DMS153 (cell line): ENCODE data around the gene SPOCK1.
"Not testable (repeated sequence)": the region's sequence is repeated elsewhere in the genome, so short reads cannot be mapped to it uniquely, and the experiment has no call there.

ENCODE experiments used
- DNase-seq: peaks from one replicate; lab custom pipeline; 2025; lab: John Stamatoyannopoulos, UW

Gene SPOCK1

DNA sequence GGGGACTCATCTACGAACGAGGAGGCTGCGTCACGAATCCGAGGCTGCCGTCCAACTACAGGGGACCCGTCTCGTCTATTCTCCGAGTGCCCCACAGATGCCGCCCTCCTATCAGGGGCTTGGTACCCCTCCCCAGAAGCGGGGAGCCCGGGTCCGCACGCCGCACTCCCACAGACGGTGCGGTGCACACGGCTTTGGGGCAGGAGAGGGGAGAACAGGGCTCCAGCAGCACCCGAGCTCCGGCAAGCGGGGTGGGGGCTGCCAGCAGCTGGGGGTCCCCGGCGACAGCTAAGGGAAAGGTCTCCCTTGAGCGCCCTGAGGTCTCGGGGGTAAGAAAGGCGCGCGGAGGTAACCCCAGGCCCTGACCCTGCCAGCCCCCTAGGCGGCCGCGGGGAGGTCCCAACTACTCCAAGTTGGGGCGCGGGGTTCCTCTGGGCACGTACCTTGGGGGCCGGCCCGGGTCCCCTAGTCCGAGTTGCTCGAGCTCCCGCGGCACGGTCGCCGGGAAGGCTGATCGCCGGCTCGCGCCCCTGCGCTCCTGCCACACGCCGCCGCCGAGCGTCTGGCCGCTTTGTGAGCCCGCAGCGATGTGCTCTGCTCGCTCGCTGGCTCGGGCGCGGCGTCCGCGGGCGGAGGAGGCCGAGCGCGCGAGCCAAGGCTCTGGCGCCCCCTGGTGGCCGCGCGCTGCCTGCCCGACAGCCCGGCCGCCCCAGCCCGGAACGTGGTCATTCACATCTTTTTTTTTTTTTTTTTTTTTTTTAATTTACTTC lies at the start of gene SPOCK1:
Gene SPOCK1, minus strand, starts transcription at position 591 of the 770 bp plus-strand sequence.
- DNase-seq, result no peak

GRCh38 chr5:137545956-137546355 lies 46.8 kb upstream of the SPOCK1 start:
- DNase-seq, result no peak

- DNase-seq, result not testable (repeated sequence)
These were observed 36.3 kb upstream of the SPOCK1 start for GRCh38 chr5:137535449-137535848.

DNA sequence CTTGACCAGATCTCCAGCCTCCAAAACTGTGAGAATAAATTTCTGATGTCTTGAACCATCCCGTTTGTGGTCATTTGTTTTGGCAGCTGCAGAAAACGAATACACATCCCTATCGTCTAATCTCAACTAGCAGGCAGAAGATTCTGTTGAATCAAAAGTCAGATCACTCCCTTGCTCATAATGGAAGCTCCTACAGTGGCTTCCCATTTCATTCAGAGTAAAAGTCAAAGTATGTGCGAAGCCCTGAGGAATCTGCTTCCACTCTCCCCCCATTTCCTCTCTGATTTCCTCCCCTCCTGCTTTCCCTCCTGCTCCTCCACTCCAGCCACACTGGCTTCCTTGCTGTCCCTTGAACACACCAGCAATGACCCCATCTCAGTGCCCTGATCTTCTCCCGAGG lies 34.8 kb upstream of the SPOCK1 start:
- DNase-seq, result no peak

- no peak for DNase-seq
These were observed 32.1 kb upstream of the SPOCK1 start for GRCh38 chr5:137531266-137531665.

DNA sequence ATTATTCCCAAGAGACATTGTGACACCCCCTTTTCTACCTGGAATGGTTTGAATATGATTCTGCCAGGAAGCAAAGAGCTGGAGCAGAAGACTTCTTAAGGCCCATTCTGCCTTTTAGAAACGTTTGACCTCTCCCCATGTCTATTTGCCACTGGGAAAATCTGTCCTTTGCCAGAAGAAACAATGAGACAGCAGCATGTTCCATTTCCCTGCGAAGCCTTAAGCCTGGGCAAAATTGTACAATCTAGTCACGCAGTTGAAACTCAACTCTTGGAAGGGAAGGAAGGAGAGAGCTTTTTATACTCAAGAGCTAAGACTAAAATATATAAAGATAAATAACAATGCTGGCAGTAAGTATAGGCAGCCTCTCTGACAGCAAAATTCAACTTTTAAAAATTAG lies 22.1 kb upstream of the SPOCK1 start:
- no peak for DNase-seq

DNA sequence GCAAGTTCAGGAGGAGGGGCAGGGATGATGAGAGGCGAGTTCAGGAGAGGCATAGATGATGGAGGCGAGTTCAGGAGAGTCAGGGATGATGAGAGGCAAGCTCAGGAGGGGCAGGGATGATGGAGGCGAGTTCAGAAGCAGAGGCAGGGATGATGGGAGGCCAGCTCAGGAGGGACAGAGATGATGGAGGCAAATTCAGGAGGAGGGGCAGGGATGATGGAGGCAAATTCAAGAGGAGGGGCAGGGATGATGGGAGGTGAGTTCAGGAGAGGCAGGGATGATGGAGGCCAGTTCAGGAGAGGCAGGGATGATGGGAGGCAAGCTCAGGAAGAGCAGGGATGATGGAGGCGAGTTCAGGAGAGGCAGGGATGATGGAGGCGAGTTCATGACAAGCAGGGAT lies 17.8 kb upstream of the SPOCK1 start:
- no peak for DNase-seq

GRCh38 chr5:137516251-137516797 lies 17.2 kb upstream of the SPOCK1 start:
- DNase-seq, result no peak

DNA sequence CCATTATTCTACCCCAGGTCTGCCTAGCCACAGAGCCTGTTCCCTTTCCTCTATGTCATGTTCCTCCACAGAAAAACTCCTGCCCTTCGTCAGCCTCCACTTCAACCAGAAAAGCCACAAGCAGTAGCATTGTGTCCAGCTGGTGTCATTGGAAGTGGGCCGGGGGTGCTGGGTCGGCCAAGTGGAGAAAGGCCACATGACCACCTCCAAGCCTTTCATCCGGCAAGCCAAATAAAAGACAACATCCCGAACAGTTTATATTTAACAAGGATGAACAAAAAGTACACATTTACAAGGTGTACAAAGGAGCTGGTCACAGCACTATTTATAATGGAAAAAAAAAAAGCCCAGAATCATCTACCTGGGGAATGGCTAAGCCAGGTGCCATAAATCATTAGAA lies 16.1 kb upstream of the SPOCK1 start:
- no peak for DNase-seq

DNA sequence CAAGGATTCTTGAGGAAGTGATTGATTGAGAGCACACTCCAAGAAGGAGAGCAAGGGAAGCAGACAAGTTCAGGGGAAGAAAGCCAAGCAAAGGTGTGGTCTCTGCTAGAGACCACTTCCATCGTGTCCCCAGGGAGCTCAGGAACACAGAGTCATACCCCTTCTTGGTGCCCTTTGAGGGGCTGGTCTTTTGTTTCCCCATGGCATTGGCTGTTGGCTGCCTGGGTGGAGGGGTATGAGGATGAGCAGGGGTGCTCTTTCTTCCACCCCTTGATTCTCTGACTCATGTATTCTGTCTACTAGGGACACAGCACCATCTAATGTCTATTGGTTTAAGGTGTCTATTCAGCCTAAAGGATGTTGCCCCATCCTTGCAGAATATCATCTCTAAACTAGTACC lies 11.5 kb upstream of the SPOCK1 start:
- no peak for DNase-seq

GRCh38 chr5:137507150-137507549 lies 8.0 kb upstream of the SPOCK1 start:
- DNase-seq, result no peak

- DNase-seq, result no peak
These were observed 7.2 kb upstream of the SPOCK1 start for GRCh38 chr5:137506296-137506695.

- DNase-seq, result no peak
These were observed 5.8 kb upstream of the SPOCK1 start for GRCh38 chr5:137504916-137505315.

DNA sequence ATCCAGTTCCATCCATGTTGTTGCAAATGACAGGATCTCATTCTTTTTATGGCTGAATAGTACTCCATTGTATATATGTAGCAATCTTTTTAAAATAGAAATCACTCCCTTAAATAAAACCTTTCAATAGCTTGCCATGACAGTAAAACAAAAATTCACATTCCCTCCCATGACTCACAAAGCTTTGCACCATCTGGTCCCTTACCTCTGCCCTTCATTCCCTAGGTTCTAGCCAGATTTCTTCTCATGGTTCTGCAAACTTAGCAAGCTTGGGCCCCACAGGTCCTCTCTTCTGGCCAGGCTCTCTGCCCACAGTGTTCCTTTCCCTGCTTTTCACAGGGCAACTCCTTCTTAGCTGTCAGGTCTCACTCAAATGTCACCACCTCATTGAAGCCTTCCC lies 4.3 kb upstream of the SPOCK1 start:
- no peak for DNase-seq

DNA sequence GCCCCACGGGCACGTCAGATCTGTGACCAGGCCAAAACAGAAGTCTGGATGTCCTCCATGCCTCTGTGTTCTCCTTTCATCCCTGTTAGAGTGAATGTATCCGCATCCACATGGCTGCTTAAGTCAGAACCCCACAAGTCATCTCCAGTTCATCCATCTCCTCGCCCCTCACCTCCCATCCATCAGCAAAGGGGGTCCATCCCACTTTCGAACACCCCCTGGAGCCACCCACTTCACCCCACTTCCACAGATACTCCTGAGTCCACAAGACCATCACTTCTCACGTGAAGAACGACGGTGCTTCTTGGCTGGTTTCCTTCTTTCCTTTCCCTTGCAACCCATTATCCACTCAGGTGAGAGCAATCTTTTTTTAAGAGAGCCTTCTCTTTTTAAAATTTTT lies 3.5 kb upstream of the SPOCK1 start:
- DNase-seq, result no peak

- DNase-seq, result no peak
These were observed 2.8 kb upstream of the SPOCK1 start for GRCh38 chr5:137501846-137502406.

DNA sequence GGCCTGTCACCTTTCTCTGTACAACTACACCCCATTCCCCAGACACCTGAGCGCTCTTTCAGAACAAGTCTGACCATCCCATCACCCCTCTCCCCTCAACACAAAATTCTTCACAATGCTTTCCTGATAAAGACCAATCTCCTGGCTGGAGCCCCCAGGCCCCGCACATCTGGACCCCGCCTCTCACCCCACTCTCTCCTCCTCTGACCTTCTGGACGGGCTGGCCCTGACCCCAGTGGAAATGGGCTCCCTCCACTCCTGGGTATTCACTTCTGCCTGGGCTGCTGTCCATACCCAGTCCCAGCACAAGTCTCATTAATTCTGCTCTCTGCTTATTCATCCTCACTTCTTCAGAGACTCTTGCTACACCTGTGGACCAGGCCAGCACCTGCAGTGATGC lies 2.1 kb upstream of the SPOCK1 start:
- no peak for DNase-seq

DNA sequence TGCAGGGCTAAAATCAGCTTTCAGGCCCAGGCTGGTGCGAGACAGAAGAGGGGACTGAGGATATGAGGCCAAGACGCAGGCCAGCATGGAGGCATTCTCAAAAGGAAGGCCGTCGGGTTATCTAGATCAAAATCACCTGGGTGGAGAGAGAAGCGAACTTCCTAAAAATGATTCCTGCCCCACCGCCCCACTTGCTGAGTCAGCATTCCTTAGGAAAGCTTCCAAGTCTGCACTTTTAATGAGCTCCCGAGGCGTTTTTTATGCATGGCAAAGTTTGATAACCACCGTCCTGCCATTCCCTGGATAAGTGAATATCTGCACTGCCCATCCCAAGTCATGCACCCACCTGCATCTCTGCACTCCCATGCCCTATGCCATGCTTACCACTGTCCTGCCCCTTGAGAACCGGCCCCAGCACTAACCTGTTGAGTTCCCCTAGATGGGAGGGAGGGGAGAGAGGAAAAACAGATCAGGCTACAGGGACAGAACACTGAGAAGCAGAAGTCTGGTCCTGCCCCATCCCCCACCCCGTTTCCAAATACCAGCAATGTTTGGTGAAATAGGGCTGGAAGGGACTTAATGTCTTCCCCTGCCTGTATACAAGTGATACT lies 1.6 kb upstream of the SPOCK1 start:
- DNase-seq, result no peak

GRCh38 chr5:137499506-137499847 lies 351 bp upstream of the SPOCK1 start:
- DNase-seq, result not testable (repeated sequence)

- no peak for DNase-seq
These were observed 808 bp downstream of the SPOCK1 start for GRCh38 chr5:137498301-137498735.

DNA sequence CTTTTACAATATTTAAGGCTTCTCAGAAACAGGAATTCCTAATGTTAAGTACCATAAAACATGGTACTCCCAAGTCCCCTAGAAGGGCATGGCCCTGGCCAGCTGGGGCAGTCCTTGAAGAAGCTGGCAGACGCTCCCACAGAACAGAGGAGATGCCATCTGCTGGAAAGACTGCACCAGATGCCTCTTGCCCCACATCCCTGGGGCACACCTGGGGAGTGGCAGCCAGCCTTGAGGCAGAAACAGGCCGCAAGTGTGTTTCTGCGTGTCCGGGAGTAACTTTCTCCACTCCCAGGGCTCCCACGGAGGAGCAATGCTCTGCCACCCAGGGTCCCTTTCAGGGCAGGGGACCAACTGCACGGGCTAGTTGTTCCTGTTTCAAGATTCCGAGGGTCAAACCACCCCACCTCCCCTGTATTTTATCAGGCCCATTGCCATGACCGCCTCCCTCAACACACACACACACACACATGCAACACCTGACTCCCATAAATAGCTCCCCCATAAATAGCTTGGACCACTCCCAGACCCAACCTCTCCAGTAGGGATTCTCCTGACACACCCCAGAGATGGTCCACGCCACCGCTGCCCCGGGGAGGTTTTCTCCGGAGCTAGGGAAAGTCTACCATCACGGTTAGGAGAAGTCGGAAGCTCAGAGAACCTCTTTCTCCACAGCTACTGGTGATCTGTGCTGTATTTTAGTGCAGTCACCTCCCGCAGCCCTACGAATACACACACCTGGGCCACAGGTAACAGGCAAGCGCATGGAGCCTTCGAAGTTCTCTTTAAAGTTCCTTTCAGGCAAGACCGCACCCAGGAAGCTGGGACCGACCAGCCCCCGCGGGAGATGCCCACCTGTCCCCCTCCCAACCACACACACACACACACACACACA lies 1.5 kb downstream of the SPOCK1 start:
- no peak for DNase-seq

DNA sequence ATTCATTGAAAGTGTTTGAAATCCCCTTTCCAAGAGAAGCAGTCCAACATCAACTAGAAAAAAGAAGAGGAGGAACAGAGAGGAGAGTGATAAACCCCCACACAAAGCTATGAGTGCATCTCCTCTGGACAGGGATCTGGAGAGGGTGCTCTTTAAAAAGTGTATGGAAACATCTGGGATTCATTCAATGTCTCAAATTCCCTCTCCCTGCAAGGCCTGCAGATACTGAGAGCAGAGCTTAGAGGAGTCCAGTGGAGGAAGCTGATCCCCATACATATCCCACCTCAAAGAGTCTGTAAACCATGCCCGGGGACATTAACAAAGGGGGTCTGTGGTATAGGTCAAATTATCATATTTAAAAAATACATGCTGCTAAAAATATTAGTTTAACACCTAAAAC lies 2.2 kb downstream of the SPOCK1 start:
- no peak for DNase-seq
